BJ (cell line): ENCODE measurements around the gene DUSP10. TPM values are rescaled to one million over a fixed set of nuclear protein-coding genes. Genes with fewer than 3 reads are reported as not detected.

ENCODE experiments used
- CTCF ChIA-PET: fragments of 350-600 bp; formaldehyde crosslinking; extraction: SDS; loops from one replicate; lab custom pipeline; 2021; ENCODE audit warnings: antibody characterized with exemption, inconsistent platforms; lab: Yijun Ruan, JAX
- POLR2A ChIA-PET: fragments of 300-600 bp; sonication (Branson Sonifier 250); formaldehyde crosslinking; extraction: SDS; loops from one replicate; lab custom pipeline; 2021; ENCODE audit warnings: antibody characterized with exemption; lab: Charles Lee
- DNase-seq: peaks from one replicate; pipeline ENCODE4 v3.0.0-alpha.2; 2011; ENCODE audit warnings: low read depth
- H3K27me3 ChIP-seq: 2 replicates; pipeline ENCODE4 v1.6.0; 2011; ENCODE audit warnings: low read length; ENCODE audit not compliant: control insufficient read depth, insufficient read depth
- H3K36me3 ChIP-seq: 2 replicates; pipeline ENCODE4 v1.5.1; 2011; ENCODE audit warnings: low read length; ENCODE audit not compliant: control insufficient read depth, insufficient read depth
- H3K4me3 ChIP-seq: 2 replicates; pipeline ENCODE4 v1.5.1; 2011; ENCODE audit warnings: low read depth, mild to moderate bottlenecking, control low read depth, low read length
- polyA plus RNA-seq: library from polyadenylated mRNA; depleted of rRNA; stranded (reverse); fragments of >200 nt; gene quantifications from 2 replicates; pipeline ENCODE4 v1.2.3, GENCODE V29; 2011
- TF ChIP-seq, protein P1 (sequence below): IDR thresholded peaks from 2 replicates; pipeline ENCODE4 v1.5.1; 2011; ENCODE audit warnings: low read depth, mild to moderate bottlenecking, control low read depth, inconsistent platforms, low read length, moderate library complexity; ENCODE audit not compliant: insufficient read depth

The DUSP10 gene
- polyA plus RNA-seq, 1 experiment: 16.1 TPM

DNA sequence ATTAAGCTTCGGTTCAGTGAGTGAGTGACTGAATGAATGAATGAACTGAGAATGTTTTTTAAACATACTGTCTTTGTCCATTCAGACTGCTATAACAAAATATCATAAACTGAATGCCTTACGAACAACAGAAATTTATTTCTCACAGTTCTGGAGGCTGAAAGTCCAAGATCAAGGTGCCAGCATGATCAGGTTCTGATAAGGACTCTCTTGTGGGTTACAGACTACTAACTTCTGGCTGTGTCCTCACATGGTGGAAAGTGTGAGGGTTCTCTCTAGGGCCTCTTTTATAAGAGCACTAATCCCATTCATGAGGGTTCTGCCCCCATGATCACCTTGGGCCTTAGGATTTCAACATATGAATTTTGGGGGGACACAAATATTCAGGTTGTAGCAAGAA, 7.1 kb upstream of the DUSP10 start:
- Histone ChIP-seq H3K4me3 (no peak overlapping the region), H3K36me3 (no peaks in the 10 kb centered on the region), H3K27me3 (no peaks in the 10 kb centered on the region)
- CTCF ChIA-PET: no interaction called here
- POLR2A ChIA-PET: no interaction called here
- no peak for DNase-seq
- TF ChIP-seq, protein P1, sequence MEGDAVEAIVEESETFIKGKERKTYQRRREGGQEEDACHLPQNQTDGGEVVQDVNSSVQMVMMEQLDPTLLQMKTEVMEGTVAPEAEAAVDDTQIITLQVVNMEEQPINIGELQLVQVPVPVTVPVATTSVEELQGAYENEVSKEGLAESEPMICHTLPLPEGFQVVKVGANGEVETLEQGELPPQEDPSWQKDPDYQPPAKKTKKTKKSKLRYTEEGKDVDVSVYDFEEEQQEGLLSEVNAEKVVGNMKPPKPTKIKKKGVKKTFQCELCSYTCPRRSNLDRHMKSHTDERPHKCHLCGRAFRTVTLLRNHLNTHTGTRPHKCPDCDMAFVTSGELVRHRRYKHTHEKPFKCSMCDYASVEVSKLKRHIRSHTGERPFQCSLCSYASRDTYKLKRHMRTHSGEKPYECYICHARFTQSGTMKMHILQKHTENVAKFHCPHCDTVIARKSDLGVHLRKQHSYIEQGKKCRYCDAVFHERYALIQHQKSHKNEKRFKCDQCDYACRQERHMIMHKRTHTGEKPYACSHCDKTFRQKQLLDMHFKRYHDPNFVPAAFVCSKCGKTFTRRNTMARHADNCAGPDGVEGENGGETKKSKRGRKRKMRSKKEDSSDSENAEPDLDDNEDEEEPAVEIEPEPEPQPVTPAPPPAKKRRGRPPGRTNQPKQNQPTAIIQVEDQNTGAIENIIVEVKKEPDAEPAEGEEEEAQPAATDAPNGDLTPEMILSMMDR: no peak

DNA sequence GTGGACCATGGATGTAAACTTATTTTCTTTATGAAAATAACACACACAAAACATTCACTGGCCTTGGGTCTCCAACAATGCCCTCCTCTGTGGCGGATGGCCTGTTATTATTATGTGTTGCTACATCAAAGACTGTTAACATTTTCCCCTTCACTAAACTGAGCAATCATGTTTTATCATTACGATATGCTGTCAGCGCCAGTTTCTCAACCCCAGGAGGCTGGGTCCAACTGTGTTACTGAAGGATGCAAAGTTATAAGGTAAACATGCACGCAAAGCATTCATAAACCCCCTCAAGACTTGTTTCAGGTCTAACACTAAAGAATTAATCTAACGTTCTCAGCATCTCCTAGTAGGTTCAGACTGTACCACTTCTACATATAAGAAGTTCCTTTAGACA, 6.0 kb upstream of the DUSP10 start:
- ChIA-PET CTCF (interaction anchor here (1.2 kb wide), 1 partner anchor 119 kb away, joined by 3 read pairs; no protein-coding TSS in a partner anchor), POLR2A (no interaction called here)
- Histone ChIP-seq H3K4me3 (no peak overlapping the region), H3K36me3 (no peaks in the 10 kb centered on the region), H3K27me3 (no peaks in the 10 kb centered on the region)
- TF ChIP-seq, protein P1: no peak
- no peak for DNase-seq

DNA sequence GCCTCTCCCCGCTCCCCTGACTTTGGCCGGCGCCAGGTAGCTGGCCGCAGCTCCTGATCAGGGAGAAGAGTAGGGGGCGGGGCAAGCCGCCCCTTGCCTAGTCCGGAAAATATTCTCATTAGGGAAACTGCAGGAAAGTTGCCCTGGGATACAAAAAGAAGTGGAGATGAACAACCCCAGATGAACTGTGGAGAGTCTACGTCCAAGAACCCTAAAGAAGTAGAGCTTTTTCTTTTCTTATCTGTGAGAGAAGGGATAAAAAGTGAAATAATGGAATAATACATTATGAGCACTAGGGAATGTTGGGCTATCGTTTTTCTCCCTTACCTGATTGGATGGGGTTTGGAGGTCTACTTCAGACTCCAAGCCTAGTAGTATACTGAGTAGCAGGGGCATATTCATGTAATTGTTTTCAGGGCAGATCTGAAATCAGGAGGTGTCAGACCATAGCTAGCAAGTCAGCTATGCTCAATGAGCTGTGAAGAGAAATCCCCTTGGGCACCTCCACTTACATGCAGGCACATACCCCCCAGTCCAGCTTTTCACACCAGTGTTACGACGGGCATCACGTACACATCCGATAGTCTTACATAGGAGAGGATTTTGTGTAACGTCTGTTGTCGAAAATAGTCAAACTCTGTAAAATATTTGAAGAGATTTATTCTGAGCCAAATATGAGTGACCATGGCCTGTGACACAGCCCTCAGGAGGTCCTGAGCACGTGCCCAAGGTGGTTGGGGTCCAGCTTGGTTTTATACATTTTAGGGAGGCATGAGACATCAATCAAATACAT, 1.7 kb upstream of the DUSP10 start:
- peak overlapping the region; percentile 61 for H3K4me3 ChIP-seq
- no peak for DNase-seq
- TF ChIP-seq, protein P1: no peak
- POLR2A ChIA-PET: interaction anchor here (0.6 to 0.7 kb wide), 2 partner anchors 36 to 243 kb away, joined by 3 read pairs; no protein-coding TSS in a partner anchor
- CTCF ChIA-PET: interaction anchor here (1.0 to 4.9 kb wide), 6 partner anchors 10 to 712 kb away, joined by 3 to 37 read pairs (median 4); no protein-coding TSS in a partner anchor
- peaks cover 2% of the 10 kb centered on the region; the same call in 1 of the 2 replicates for H3K36me3 ChIP-seq
- no peaks in the 10 kb centered on the region for H3K27me3 ChIP-seq

DNA sequence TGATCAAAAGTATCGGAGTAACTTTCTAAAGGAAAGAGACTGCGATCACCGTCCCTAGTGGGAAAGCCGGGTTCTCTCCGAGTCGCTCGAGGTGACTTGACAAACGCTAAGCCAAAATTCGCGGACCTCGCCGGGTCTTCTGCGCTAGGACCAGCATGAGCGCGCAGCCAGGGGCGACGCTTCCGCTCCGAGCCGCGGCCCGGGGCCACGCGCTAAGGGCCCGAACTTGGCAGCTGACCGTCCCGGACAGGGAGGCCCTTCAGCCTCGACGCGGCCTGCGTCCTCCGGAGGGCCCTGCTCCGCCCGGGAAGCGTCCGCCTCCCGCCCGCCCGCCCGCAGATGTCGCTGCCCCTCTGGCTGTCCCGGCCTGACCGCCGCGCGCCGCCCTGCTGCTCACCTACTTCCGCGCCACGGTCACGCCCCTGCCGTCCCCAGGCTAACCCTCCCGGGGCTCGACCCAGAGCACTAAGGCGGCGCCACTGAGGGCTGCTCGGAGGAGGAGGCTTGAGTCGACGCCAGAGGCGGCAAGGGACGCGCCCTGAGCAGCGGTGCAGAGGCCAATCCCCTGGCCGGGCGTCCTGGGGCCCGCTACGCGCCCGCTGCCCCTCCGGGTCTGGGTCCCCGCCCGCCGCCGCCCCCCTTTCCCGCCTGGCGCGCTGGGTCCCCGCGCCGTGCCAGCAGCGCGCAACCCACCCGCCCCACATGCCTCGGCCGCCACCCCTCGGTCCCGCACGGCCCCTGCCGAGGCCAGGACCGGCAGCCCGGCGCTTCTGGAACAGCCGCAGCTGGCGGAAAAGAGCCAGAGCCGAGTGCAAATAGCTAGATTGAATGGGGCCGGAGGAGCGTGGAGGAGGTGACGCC, 896 bp upstream of the DUSP10 start:
- TF ChIP-seq, protein P1: 0 out of 2 replicates have a peak, but pooled peaks have one; percentile 26
- Histone ChIP-seq H3K27me3 (no peaks in the 10 kb centered on the region), H3K36me3 (peaks cover 4% of the 10 kb centered on the region), H3K4me3 (peak overlapping the region; percentile 61)
- CTCF ChIA-PET: interaction anchor here (1.0 to 4.9 kb wide), 9 partner anchors 9 to 713 kb away, joined by 3 to 37 read pairs (median 4); no protein-coding TSS in a partner anchor
- no peak for DNase-seq
- POLR2A ChIA-PET: interaction anchor here (0.6 to 1.5 kb wide), 4 partner anchors 13 to 244 kb away, joined by 3 to 5 read pairs (median 4); no protein-coding TSS in a partner anchor
